Activated B cell treated with CpG ODN at 0.5 μM for 24 hours (primary cell): ENCODE data around the gene B4GALNT3. TPM values are rescaled to one million over a fixed set of nuclear protein-coding genes. Genes with fewer than 3 reads are reported as not detected.

Source experiments
- ATAC-seq: fragments of 200-7000 bp; cut with Tn5 transposase; one replicate; pipeline ENCODE4 v1.10.0; 2021; ENCODE audit warnings: low read depth, mild to moderate bottlenecking, moderate library complexity
- CTCF ChIA-PET: fragments of 350-600 bp; sonication (Branson Sonifier 250); formaldehyde crosslinking; loops from one replicate; lab custom pipeline; 2021; ENCODE audit warnings: antibody characterized with exemption; lab: Charles Lee
- POLR2A ChIA-PET: fragments of 350-600 bp; sonication (Branson Sonifier 250); formaldehyde crosslinking; loops from one replicate; lab custom pipeline; 2021; ENCODE audit warnings: antibody characterized with exemption; lab: Charles Lee
- DNase-seq: peaks from one replicate; pipeline ENCODE4 v3.0.0; 2022
- H3K27ac Mint-ChIP-seq: one replicate; pipeline ENCODE4 v1.8.0; 2020; ENCODE audit warnings: mixed read lengths
- H3K27me3 Mint-ChIP-seq: one replicate; pipeline ENCODE4 v1.8.0; 2021; ENCODE audit warnings: mixed read lengths
- H3K36me3 Mint-ChIP-seq: one replicate; pipeline ENCODE4 v1.8.0; 2021; ENCODE audit warnings: low read depth, mixed read lengths
- H3K4me1 Mint-ChIP-seq: one replicate; pipeline ENCODE4 v1.8.0; 2021; ENCODE audit warnings: mixed read lengths
- H3K4me3 Mint-ChIP-seq: one replicate; pipeline ENCODE4 v1.8.0; 2020; ENCODE audit warnings: mild to moderate bottlenecking, mixed read lengths
- H3K9me3 Mint-ChIP-seq: one replicate; pipeline ENCODE4 v1.8.0; 2020; ENCODE audit warnings: mixed read lengths
- intact Hi-C: fragments of 100-400 bp; cut with micrococcal nuclease; formaldehyde crosslinking; loops from one replicate; pipeline ENCODE4 v1.15.1; 2024
- total RNA-seq: library from RNA; stranded (reverse); gene quantifications from 2 replicates; pipeline ENCODE4 v1.2.3, GENCODE V29; 2022
- TF ChIP-seq, protein P1 (sequence below): fragments of 200-600 bp; IDR thresholded peaks from one replicate; pipeline ENCODE4 v1.8.0; 2022; ENCODE audit warnings: antibody characterized with exemption, mild to moderate bottlenecking

Gene B4GALNT3
- total RNA-seq, 1 donor from 2014 or later = not detected

DNA sequence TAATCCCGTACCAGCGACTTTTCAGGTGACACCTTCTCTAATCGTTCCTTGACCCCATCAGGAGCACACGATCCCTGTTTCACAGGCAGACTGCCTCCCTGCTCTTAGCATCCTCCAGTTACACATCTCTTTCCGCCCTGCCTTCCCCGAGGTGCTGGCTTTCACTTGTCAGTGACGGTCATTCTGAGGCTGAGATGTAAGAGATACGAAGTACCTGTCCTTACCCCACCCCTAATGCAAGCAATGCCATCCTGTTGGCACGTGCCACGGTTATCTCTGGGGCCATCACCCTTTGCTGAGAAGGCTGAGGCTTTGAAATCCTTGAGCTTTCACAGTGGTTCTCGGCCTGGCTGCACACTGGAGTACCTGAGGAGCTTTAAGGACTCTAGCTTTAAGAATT, 24.4 kb downstream of the B4GALNT3 start:
- Mint-ChIP-seq H3K27ac (no peak overlapping the region), H3K9me3 (peaks cover 9% of the 10 kb centered on the region), H3K36me3 (no peaks in the 10 kb centered on the region), H3K4me1 (no peaks in the 10 kb centered on the region), H3K4me3 (no peak overlapping the region), H3K27me3 (peaks cover 45% of the 10 kb centered on the region)
- ChIA-PET POLR2A (no interaction called here), CTCF (no interaction called here)
- no peak for ATAC-seq
- intact Hi-C loops = no loop called here
- TF ChIP-seq, protein P1, sequence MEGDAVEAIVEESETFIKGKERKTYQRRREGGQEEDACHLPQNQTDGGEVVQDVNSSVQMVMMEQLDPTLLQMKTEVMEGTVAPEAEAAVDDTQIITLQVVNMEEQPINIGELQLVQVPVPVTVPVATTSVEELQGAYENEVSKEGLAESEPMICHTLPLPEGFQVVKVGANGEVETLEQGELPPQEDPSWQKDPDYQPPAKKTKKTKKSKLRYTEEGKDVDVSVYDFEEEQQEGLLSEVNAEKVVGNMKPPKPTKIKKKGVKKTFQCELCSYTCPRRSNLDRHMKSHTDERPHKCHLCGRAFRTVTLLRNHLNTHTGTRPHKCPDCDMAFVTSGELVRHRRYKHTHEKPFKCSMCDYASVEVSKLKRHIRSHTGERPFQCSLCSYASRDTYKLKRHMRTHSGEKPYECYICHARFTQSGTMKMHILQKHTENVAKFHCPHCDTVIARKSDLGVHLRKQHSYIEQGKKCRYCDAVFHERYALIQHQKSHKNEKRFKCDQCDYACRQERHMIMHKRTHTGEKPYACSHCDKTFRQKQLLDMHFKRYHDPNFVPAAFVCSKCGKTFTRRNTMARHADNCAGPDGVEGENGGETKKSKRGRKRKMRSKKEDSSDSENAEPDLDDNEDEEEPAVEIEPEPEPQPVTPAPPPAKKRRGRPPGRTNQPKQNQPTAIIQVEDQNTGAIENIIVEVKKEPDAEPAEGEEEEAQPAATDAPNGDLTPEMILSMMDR = no peak
- DNase-seq = no peak

- intact Hi-C loops = no loop called here
- peaks cover 35% of the 10 kb centered on the region for H3K9me3 Mint-ChIP-seq
- POLR2A ChIA-PET = no interaction called here
- CTCF ChIA-PET = no interaction called here
- peaks cover 3% of the 10 kb centered on the region for H3K36me3 Mint-ChIP-seq
- DNase-seq (no peak), ATAC-seq (no peak)
- TF ChIP-seq, protein P1 = no peak
- H3K27ac Mint-ChIP-seq = no peak overlapping the region
- no peaks in the 10 kb centered on the region for H3K4me1 Mint-ChIP-seq
- H3K27me3 Mint-ChIP-seq = peaks cover 33% of the 10 kb centered on the region
- H3K4me3 Mint-ChIP-seq = no peak overlapping the region
Observed at GRCh38 chr12:490260-490659, 30.5 kb downstream of the B4GALNT3 start.

DNA sequence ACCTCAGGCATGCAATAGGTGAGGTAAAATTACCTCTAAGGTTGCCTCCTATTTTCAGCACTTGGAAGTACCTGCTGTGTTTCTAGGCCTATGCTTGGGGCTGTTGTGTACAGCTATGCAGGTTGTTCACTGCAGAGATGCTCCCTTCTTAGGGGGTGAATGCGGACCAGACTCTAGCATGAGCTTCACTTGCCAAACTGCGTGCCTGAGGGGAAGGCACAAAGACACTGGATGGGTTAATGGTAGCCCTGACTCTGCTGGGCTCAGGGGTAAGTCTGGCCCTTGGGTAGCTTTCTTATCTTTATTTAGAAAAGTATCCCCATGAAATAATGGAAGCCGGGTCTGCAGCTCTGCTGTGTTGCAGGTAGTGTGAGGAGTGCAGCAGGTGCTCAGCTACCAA, 35.7 kb downstream of the B4GALNT3 start:
- Mint-ChIP-seq H3K4me3 (no peak overlapping the region), H3K4me1 (no peaks in the 10 kb centered on the region), H3K27ac (no peak overlapping the region), H3K9me3 (peaks cover 16% of the 10 kb centered on the region), H3K27me3 (peaks cover 25% of the 10 kb centered on the region), H3K36me3 (peaks cover 3% of the 10 kb centered on the region)
- TF ChIP-seq, protein P1 = no peak
- DNase-seq (no peak), ATAC-seq (no peak)
- CTCF ChIA-PET = interaction anchor here (0.8 kb wide), 1 partner anchor 43 kb away, joined by 3 read pairs; no protein-coding TSS in a partner anchor
- POLR2A ChIA-PET = no interaction called here
- intact Hi-C loops = no loop called here

- H3K4me1 Mint-ChIP-seq = no peaks in the 10 kb centered on the region
- H3K27ac Mint-ChIP-seq = no peak overlapping the region
- H3K36me3 Mint-ChIP-seq = peaks cover 2% of the 10 kb centered on the region
- no peak overlapping the region for H3K4me3 Mint-ChIP-seq
- DNase-seq = no peak
- POLR2A ChIA-PET = no interaction called here
- peaks cover 11% of the 10 kb centered on the region for H3K9me3 Mint-ChIP-seq
- peaks cover 25% of the 10 kb centered on the region for H3K27me3 Mint-ChIP-seq
- intact Hi-C loops = no loop called here
- CTCF ChIA-PET = no interaction called here
- TF ChIP-seq, protein P1 = no peak
- ATAC-seq = no peak
Observed at GRCh38 chr12:496736-497135, 37.0 kb downstream of the B4GALNT3 start.

DNA sequence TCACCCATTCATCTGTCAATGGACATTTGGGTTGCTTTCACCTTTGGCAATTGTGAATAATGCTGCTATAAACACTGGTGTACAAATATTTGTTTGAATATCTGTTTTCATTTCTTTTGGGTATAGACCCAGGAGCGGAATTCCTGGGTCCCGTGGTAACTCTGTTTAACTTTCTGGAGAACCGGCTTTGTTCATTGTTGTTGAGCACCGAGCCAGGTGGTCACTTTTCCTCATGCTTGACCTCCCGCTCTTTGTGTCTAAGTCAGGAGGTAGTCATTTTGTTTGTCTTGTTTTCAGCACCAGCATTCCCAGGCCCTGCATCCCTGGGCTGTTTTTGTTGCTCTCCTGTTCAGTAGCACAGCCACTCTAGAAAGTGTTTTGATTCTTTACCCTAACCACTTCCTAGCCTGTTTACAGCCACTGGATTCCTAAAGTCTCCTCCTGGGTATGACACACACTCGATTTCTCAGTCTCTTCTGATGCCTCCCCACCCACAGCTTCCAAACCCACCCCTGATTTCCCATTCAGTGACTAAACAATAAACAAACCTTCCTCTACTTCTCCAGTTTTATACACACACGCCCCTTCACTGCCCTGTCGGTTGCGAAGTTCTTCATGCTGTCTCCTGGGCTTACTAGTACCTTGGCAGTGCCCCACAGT, 37.9 kb downstream of the B4GALNT3 start:
- ChIA-PET POLR2A (no interaction called here), CTCF (no interaction called here)
- Mint-ChIP-seq H3K27me3 (peaks cover 25% of the 10 kb centered on the region), H3K4me3 (no peak overlapping the region), H3K27ac (no peak overlapping the region), H3K36me3 (no peaks in the 10 kb centered on the region), H3K9me3 (peaks cover 7% of the 10 kb centered on the region), H3K4me1 (no peaks in the 10 kb centered on the region)
- ATAC-seq = no peak
- intact Hi-C loops = no loop called here
- TF ChIP-seq, protein P1 = no peak
- DNase-seq = no peak
